GM12874 (cell line): Measurements from ENCODE around the gene SMAD7.

Experiments
- CTCF ChIP-seq: IDR thresholded peaks from 2 replicates; pipeline ENCODE4 v1.5.1; 2011; ENCODE audit warnings: low read depth, mild to moderate bottlenecking, control low read depth, low read length, moderate library complexity; ENCODE audit not compliant: insufficient read depth

Gene SMAD7

GRCh38 chr18:48983793-48984437 is 33.1 kb upstream of the SMAD7 start:
- no peak for TF ChIP-seq CTCF

- TF ChIP-seq CTCF, result no peak
These were observed 31.5 kb upstream of the SMAD7 start for GRCh38 chr18:48982266-48982665.

DNA sequence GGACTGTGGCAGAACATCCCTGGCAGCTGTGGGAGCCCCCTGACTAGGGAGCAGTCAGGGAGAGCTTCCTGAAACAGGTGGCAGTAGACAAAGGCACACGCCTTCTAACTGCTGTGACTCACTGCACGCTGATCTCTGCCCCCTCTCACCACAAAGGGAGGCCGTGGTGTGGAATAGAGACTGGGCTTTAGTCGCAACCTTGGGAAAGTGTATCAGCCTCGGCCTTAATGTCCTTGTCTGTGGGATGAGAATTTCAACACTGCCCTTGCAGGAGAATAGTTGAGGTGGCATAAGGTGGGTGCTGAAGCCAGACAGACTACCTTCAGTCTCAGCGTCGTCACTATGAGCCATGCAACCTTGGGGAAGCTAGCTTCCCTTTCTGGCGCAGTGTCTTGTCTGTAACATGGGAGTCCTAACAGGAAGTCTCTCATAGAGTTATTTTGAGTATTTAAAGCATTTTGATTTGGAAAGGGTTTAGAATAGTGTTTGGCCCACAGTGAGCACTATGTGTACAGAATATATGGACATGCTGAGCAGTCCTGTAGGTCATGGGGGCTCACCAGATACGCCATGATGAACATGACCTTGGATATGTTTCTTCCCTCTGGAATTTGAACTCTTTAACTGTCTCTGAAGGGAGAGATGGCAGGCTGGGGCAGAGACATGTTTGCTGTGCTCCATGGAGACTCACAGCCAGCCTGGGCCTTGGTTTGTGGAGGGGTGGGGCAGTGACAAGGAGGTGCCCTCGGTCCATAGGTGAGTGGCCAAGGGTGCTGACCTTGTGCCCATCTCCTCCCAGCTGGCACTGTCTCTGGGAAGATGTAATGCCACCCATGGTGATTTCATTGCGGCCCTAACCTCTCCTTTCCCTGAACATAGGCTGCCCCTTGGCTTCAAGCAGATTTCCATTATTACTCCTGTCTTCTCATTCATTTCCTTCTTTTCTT is 29.5 kb upstream of the SMAD7 start:
- no peak for TF ChIP-seq CTCF

GRCh38 chr18:48977914-48978313 is 27.1 kb upstream of the SMAD7 start:
- no peak for TF ChIP-seq CTCF

- no peak for TF ChIP-seq CTCF
These were observed 25.3 kb upstream of the SMAD7 start for GRCh38 chr18:48975817-48976649.

- no peak for TF ChIP-seq CTCF
These were observed 24.5 kb upstream of the SMAD7 start for GRCh38 chr18:48975120-48975816.
